HepG2 (cell line): ENCODE data around the gene SPNS2. TPM values are rescaled to one million over a fixed set of nuclear protein-coding genes. Genes with fewer than 3 reads are reported as not detected.

Source experiments
- ARNT2 ChIP-seq: sonication (generic); formaldehyde crosslinking; IDR thresholded peaks from 2 replicates; pipeline ENCODE4 v1.8.0; 2022; ENCODE audit warnings: mild to moderate bottlenecking, low read depth, missing genetic modification reagents, moderate library complexity
- CAMTA2 ChIP-seq: sonication (generic); formaldehyde crosslinking; IDR thresholded peaks from 2 replicates; pipeline ENCODE4 v1.4.0; 2020; ENCODE audit warnings: mild to moderate bottlenecking, missing genetic modification reagents, borderline replicate concordance
- HOXD1 ChIP-seq: sonication (generic); formaldehyde crosslinking; IDR thresholded peaks from 2 replicates; pipeline ENCODE4 v1.5.0; 2020; ENCODE audit warnings: missing genetic modification reagents
- MAZ ChIP-seq, 2 experiments: sonication (generic) in 1 of 2; formaldehyde crosslinking in 1 of 2; IDR thresholded peaks; 2 replicates each; pipeline versions ENCODE4 v1.5.0 to v1.6.1; 2012 to 2020; ENCODE audit warnings: low read depth in 2 of 2, mild to moderate bottlenecking in 2 of 2, borderline replicate concordance in 1 of 2, improper control_type of control experiment in 1 of 2, low read length in 1 of 2, missing genetic modification reagents in 1 of 2, moderate library complexity in 1 of 2
- PHF21A ChIP-seq: sonication (generic); formaldehyde crosslinking; IDR thresholded peaks from 2 replicates; pipeline ENCODE4 v1.5.0; 2020; ENCODE audit warnings: mild to moderate bottlenecking, missing genetic modification reagents
- RBFOX2 ChIP-seq: fragments of 200-400 bp; formaldehyde crosslinking; IDR thresholded peaks from 2 replicates; pipeline ENCODE4 v1.6.1; 2017; ENCODE audit warnings: low read depth, mild to moderate bottlenecking, low read length
- TFDP1 ChIP-seq: IDR thresholded peaks from 2 replicates; pipeline ENCODE4 v1.6.1; 2016; ENCODE audit warnings: missing compliant biosample characterization, missing genetic modification reagents, borderline replicate concordance
- TSC22D2 ChIP-seq: sonication (generic); formaldehyde crosslinking; IDR thresholded peaks from 2 replicates; pipeline ENCODE4 v1.5.1; 2020; ENCODE audit warnings: missing genetic modification reagents, mild to moderate bottlenecking, borderline replicate concordance
- ZFP37 ChIP-seq: sonication (generic); formaldehyde crosslinking; IDR thresholded peaks from 2 replicates; pipeline ENCODE4 v1.4.0; 2020; ENCODE audit warnings: missing genetic modification reagents, borderline replicate concordance
- ZFX ChIP-seq: sonication (generic); formaldehyde crosslinking; IDR thresholded peaks from 2 replicates; pipeline ENCODE4 v1.4.0; 2020; ENCODE audit warnings: mild to moderate bottlenecking, low read depth, missing genetic modification reagents, moderate library complexity
- ZNF292 ChIP-seq: sonication (generic); formaldehyde crosslinking; IDR thresholded peaks from 2 replicates; pipeline ENCODE4 v1.8.1; 2022; ENCODE audit warnings: mild to moderate bottlenecking, low read depth, missing genetic modification reagents, borderline replicate concordance
- polyA plus RNA-seq, 8 experiments: library from polyadenylated mRNA; depleted of rRNA in 3 of 8; stranded (reverse) in 7 of 8; unstranded in 1 of 8; fragments of >200 nt; fragmentation: Illumina TruSeq in 4 of 8; extraction: Trizol in 4 of 8; gene quantifications; 2 replicates each; pipeline versions ENCODE4 v1.2.1 to v1.2.3, GENCODE V29; 2011 to 2016; ENCODE audit warnings: low read depth in 4 of 8, missing spikeins in 1 of 8, mixed read lengths in 1 of 8; ENCODE audit not compliant: insufficient read depth in 1 of 8
- total RNA-seq, 5 experiments: library from RNA; depleted of rRNA; stranded (reverse); fragments of >200 nt; fragmentation: Illumina TruSeq; extraction: Trizol; gene quantifications; 2 replicates each; pipeline ENCODE4 v1.2.3, GENCODE V29; 2016; ENCODE audit warnings: low read depth in 1 of 5
- TF ChIP-seq, protein P1 (sequence below): fragments of 450-650 bp; IDR thresholded peaks from 2 replicates; pipeline ENCODE4 v1.6.1; 2016
- TF ChIP-seq, protein P2 (sequence below): IDR thresholded peaks from 2 replicates; pipeline ENCODE4 v1.6.1; 2012; ENCODE audit warnings: inconsistent platforms
- TF ChIP-seq, protein P3 (sequence below): sonication (generic); formaldehyde crosslinking; IDR thresholded peaks from 2 replicates; pipeline ENCODE4 v1.9.0; 2022; ENCODE audit warnings: missing genetic modification reagents, mild to moderate bottlenecking, borderline replicate concordance
- TF ChIP-seq, protein P4 (sequence below): sonication (generic); formaldehyde crosslinking; IDR thresholded peaks from 2 replicates; pipeline ENCODE4 v1.4.0; 2020; ENCODE audit warnings: mild to moderate bottlenecking, low read depth, missing genetic modification reagents
- TF ChIP-seq, protein P5 (sequence below), 2 experiments: sonication (generic) in 1 of 2; formaldehyde crosslinking in 1 of 2; IDR thresholded peaks; 2 replicates each; pipeline versions ENCODE4 v1.4.0 to v1.6.1; 2016 to 2020; ENCODE audit warnings: borderline replicate concordance in 1 of 2, low read depth in 1 of 2, mild to moderate bottlenecking in 1 of 2, missing genetic modification reagents in 1 of 2

Gene SPNS2
- total and polyA plus RNA-seq, 2 of the 13 experiments (the other 11 are each of a cell fraction or from before 2014, with no cell fraction given) = 0.01 TPM; not detected in 1

DNA sequence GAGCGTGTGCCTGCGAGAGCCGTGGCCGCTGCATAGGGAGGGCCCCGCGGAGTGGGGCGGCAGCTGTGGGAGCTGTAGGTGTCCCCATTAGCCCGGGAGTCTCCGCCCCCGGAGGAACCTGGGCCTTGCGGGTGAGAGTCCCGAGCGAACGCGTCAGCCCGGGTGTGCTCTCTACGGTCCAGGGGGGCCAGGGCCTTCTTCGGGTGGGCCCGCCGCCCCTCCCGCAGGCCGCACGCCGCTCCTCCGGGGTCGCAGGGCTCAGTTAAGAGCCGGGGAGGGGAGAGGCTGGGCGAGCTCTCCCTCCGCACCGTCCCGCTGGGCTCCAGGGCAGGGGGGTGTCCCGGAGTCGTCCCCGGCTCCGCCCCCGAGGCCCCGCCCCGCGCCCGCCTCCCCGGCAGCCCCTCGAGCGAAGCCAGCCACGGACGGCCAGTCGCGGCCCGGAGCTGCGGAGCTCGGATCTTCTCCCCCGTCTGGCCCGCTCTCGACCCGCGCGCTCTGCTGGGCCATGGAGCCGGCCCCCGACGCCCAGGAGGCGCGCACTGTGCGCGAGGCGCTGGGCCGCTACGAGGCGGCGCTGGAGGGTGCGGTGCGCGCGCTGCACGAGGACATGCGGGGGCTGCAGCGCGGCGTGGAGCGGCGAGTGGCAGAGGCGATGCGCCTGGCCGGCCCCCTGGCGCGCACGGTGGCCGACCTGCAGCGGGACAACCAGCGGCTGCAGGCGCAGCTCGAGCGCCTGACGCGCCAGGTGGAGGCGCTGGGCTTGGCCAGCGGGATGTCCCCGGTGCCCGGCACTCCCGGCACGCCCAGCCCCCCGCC, 85.6 kb downstream of the SPNS2 start, which contains the start of gene SMTNL2 (continued):
- TF ChIP-seq ARNT2 (0 out of 2 replicates have a peak, but pooled peaks have one; percentile 46), TFDP1 (CRISPR knock-in tag) (peak; percentile 29; the same call in 1 of the 2 replicates), ZNF292 (CRISPR knock-in tag) (no peak), PHF21A (CRISPR knock-in tag) (no peak), ZFX (CRISPR knock-in tag) (peak; percentile 39), RBFOX2 (peak; percentile 53), HOXD1 (CRISPR knock-in tag) (no peak), MAZ (IDR thresholded peaks at IDR 0.05; ENCODE audit: borderline replicate concordance, low read depth, low read length) (no peak), MAZ (CRISPR knock-in tag; IDR thresholded peaks at IDR 0.05; ENCODE audit: low read depth) (peak; percentile 37; the same call in 1 of the 2 replicates), TSC22D2 (CRISPR knock-in tag) (no peak), CAMTA2 (no peak), ZFP37 (CRISPR knock-in tag) (no peak)
- TF ChIP-seq, protein P1, sequence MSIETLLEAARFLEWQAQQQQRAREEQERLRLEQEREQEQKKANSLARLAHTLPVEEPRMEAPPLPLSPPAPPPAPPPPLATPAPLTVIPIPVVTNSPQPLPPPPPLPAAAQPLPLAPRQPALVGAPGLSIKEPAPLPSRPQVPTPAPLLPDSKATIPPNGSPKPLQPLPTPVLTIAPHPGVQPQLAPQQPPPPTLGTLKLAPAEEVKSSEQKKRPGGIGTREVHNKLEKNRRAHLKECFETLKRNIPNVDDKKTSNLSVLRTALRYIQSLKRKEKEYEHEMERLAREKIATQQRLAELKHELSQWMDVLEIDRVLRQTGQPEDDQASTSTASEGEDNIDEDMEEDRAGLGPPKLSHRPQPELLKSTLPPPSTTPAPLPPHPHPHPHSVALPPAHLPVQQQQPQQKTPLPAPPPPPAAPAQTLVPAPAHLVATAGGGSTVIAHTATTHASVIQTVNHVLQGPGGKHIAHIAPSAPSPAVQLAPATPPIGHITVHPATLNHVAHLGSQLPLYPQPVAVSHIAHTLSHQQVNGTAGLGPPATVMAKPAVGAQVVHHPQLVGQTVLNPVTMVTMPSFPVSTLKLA = no peak
- TF ChIP-seq, protein P2, sequence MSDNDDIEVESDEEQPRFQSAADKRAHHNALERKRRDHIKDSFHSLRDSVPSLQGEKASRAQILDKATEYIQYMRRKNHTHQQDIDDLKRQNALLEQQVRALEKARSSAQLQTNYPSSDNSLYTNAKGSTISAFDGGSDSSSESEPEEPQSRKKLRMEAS = peak; percentile 38; the same call in 1 of the 2 replicates
- TF ChIP-seq, protein P3, sequence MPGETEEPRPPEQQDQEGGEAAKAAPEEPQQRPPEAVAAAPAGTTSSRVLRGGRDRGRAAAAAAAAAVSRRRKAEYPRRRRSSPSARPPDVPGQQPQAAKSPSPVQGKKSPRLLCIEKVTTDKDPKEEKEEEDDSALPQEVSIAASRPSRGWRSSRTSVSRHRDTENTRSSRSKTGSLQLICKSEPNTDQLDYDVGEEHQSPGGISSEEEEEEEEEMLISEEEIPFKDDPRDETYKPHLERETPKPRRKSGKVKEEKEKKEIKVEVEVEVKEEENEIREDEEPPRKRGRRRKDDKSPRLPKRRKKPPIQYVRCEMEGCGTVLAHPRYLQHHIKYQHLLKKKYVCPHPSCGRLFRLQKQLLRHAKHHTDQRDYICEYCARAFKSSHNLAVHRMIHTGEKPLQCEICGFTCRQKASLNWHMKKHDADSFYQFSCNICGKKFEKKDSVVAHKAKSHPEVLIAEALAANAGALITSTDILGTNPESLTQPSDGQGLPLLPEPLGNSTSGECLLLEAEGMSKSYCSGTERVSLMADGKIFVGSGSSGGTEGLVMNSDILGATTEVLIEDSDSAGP = peak; percentile 55; the same call in 1 of the 2 replicates
- TF ChIP-seq, protein P4, sequence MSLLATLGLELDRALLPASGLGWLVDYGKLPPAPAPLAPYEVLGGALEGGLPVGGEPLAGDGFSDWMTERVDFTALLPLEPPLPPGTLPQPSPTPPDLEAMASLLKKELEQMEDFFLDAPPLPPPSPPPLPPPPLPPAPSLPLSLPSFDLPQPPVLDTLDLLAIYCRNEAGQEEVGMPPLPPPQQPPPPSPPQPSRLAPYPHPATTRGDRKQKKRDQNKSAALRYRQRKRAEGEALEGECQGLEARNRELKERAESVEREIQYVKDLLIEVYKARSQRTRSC = no peak
- TF ChIP-seq, protein P5, sequence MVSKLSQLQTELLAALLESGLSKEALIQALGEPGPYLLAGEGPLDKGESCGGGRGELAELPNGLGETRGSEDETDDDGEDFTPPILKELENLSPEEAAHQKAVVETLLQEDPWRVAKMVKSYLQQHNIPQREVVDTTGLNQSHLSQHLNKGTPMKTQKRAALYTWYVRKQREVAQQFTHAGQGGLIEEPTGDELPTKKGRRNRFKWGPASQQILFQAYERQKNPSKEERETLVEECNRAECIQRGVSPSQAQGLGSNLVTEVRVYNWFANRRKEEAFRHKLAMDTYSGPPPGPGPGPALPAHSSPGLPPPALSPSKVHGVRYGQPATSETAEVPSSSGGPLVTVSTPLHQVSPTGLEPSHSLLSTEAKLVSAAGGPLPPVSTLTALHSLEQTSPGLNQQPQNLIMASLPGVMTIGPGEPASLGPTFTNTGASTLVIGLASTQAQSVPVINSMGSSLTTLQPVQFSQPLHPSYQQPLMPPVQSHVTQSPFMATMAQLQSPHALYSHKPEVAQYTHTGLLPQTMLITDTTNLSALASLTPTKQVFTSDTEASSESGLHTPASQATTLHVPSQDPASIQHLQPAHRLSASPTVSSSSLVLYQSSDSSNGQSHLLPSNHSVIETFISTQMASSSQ (IDR thresholded peaks at IDR 0.05; ENCODE audit: low read depth) = no peak
- TF ChIP-seq, protein P5 (CRISPR knock-in tag; IDR thresholded peaks at IDR 0.05; ENCODE audit: borderline replicate concordance) = 0 out of 2 replicates have a peak, but pooled peaks have one; percentile 10
